ENCODE measurements around the gene CASD1. TPM values are rescaled to one million over a fixed set of nuclear protein-coding genes. Genes with fewer than 3 reads are reported as not detected.

CASD1 gene
- total RNA-seq, 1 experiment from 2014 or later, result 14.0 TPM

GRCh38 chr7:94529516-94529915 lies 19.9 kb downstream of the CASD1 start:
- no TSS peak for BruUV-seq (replicated peaks)
- intact Hi-C loops (cut with micrococcal nuclease; ENCODE audit: unreplicated experiment), result no loop called here
- no peak overlapping the region for H2AFZ ChIP-seq
- H4K20me1 ChIP-seq (ENCODE audit: insufficient read depth), result no peaks in the 10 kb centered on the region
- no peaks in the 10 kb centered on the region for H3K36me3 ChIP-seq (ENCODE audit: low read depth)
- DNase-seq, result no peak
- no peaks in the 10 kb centered on the region for H3K4me1 ChIP-seq (replicated peaks; ENCODE audit: insufficient read depth)
- CTCF ChIA-PET, result no interaction called here
- no peak overlapping the region for H3K27ac ChIP-seq
- no peak for TF ChIP-seq EZH2 (IDR thresholded peaks at IDR 0.05; ENCODE audit: low read depth)
- H3F3A ChIP-seq (ENCODE audit: insufficient read depth, low read depth), result no peaks in the 10 kb centered on the region
- H3K9me2 ChIP-seq (ENCODE audit: insufficient read depth), result no peaks in the 10 kb centered on the region
- no peaks in the 10 kb centered on the region for H3K27me3 ChIP-seq (ENCODE audit: insufficient read depth, low read depth)
- POLR2A ChIA-PET (ENCODE audit: unreplicated experiment), result interaction anchor here (0.7 kb wide), 1 partner anchor 12 kb away, joined by 5 read pairs; no protein-coding TSS in a partner anchor
- no peaks in the 10 kb centered on the region for H3K9me3 ChIP-seq (ENCODE audit: insufficient read depth, low read depth)
- no peak overlapping the region for H3K4me2 ChIP-seq
- H3K79me2 ChIP-seq (ENCODE audit: low read depth), result no peaks in the 10 kb centered on the region
- H3K4me3 ChIP-seq, result no peak overlapping the region

- Histone ChIP-seq H3K9me3 (ENCODE audit: insufficient read depth, low read depth) (no peaks in the 10 kb centered on the region), H3K4me2 (no peak overlapping the region), H3K4me1 (replicated peaks; ENCODE audit: insufficient read depth) (no peaks in the 10 kb centered on the region), H3F3A (ENCODE audit: insufficient read depth, low read depth) (no peaks in the 10 kb centered on the region), H3K27me3 (ENCODE audit: insufficient read depth, low read depth) (no peaks in the 10 kb centered on the region), H4K20me1 (ENCODE audit: insufficient read depth) (no peaks in the 10 kb centered on the region), H3K79me2 (ENCODE audit: low read depth) (no peaks in the 10 kb centered on the region), H3K9me2 (ENCODE audit: insufficient read depth) (no peaks in the 10 kb centered on the region), H3K36me3 (ENCODE audit: low read depth) (no peaks in the 10 kb centered on the region), H2AFZ (no peak overlapping the region), H3K4me3 (no peak overlapping the region), H3K27ac (no peak overlapping the region)
- intact Hi-C loops (cut with micrococcal nuclease; ENCODE audit: unreplicated experiment), result no loop called here
- no peak for DNase-seq
- ChIA-PET CTCF (no interaction called here), POLR2A (ENCODE audit: unreplicated experiment) (interaction anchor here (0.7 kb wide), 1 partner anchor 11 kb away, joined by 5 read pairs; no protein-coding TSS in a partner anchor)
- BruUV-seq (replicated peaks), result no TSS peak
- no peak for TF ChIP-seq EZH2 (IDR thresholded peaks at IDR 0.05; ENCODE audit: low read depth)
- no peak for TF ChIP-seq CTCF (conservative IDR thresholded peaks at IDR 0.05)
Measured at GRCh38 chr7:94530109-94530508, 20.5 kb downstream of the CASD1 start.

- intact Hi-C loops (cut with micrococcal nuclease; ENCODE audit: unreplicated experiment), result no loop called here
- TF ChIP-seq CTCF (conservative IDR thresholded peaks at IDR 0.05) (no peak), EZH2 (IDR thresholded peaks at IDR 0.05; ENCODE audit: low read depth) (no peak)
- no peaks in the 10 kb centered on the region for H4K20me1 ChIP-seq (ENCODE audit: insufficient read depth)
- POLR2A ChIA-PET (ENCODE audit: unreplicated experiment), result no interaction called here
- no peak overlapping the region for H3K27ac ChIP-seq
- no peaks in the 10 kb centered on the region for H3K4me1 ChIP-seq (replicated peaks; ENCODE audit: insufficient read depth)
- no TSS peak for BruUV-seq (replicated peaks)
- H2AFZ ChIP-seq, result no peak overlapping the region
- no peaks in the 10 kb centered on the region for H3K36me3 ChIP-seq (ENCODE audit: low read depth)
- no peak overlapping the region for H3K4me3 ChIP-seq
- no peaks in the 10 kb centered on the region for H3F3A ChIP-seq (ENCODE audit: insufficient read depth, low read depth)
- no peaks in the 10 kb centered on the region for H3K9me3 ChIP-seq (ENCODE audit: insufficient read depth, low read depth)
- no peaks in the 10 kb centered on the region for H3K27me3 ChIP-seq (ENCODE audit: insufficient read depth, low read depth)
- DNase-seq, result no peak
- no peaks in the 10 kb centered on the region for H3K9me2 ChIP-seq (ENCODE audit: insufficient read depth)
- no peaks in the 10 kb centered on the region for H3K79me2 ChIP-seq (ENCODE audit: low read depth)
- H3K4me2 ChIP-seq, result no peak overlapping the region
- CTCF ChIA-PET, result no interaction called here
Measured at GRCh38 chr7:94532676-94533075, 23.1 kb downstream of the CASD1 start.

GRCh38 chr7:94540428-94540827 lies 30.8 kb downstream of the CASD1 start:
- H3K4me1 ChIP-seq (replicated peaks; ENCODE audit: insufficient read depth), result no peaks in the 10 kb centered on the region
- no peaks in the 10 kb centered on the region for H3K9me3 ChIP-seq (ENCODE audit: insufficient read depth, low read depth)
- CTCF ChIA-PET, result no interaction called here
- H3F3A ChIP-seq (ENCODE audit: insufficient read depth, low read depth), result no peaks in the 10 kb centered on the region
- no peaks in the 10 kb centered on the region for H3K9me2 ChIP-seq (ENCODE audit: insufficient read depth)
- no peaks in the 10 kb centered on the region for H3K27me3 ChIP-seq (ENCODE audit: insufficient read depth, low read depth)
- H3K79me2 ChIP-seq (ENCODE audit: low read depth), result no peaks in the 10 kb centered on the region
- H3K36me3 ChIP-seq (ENCODE audit: low read depth), result no peaks in the 10 kb centered on the region
- H3K4me3 ChIP-seq, result no peak overlapping the region
- POLR2A ChIA-PET (ENCODE audit: unreplicated experiment), result interaction anchor here (0.6 kb wide), 1 partner anchor 589 kb away, joined by 3 read pairs; no protein-coding TSS in a partner anchor
- intact Hi-C loops (cut with micrococcal nuclease; ENCODE audit: unreplicated experiment), result no loop called here
- no TSS peak for BruUV-seq (replicated peaks)
- no peak overlapping the region for H3K27ac ChIP-seq
- no peaks in the 10 kb centered on the region for H4K20me1 ChIP-seq (ENCODE audit: insufficient read depth)
- no peak overlapping the region for H2AFZ ChIP-seq
- H3K4me2 ChIP-seq, result no peak overlapping the region
- TF ChIP-seq EZH2 (IDR thresholded peaks at IDR 0.05; ENCODE audit: low read depth), result no peak
- TF ChIP-seq CTCF (conservative IDR thresholded peaks at IDR 0.05), result no peak
- DNase-seq, result no peak

Data from PC-9 (cell line).